Lung (tissue), 12 donors: Measurements from ENCODE around the gene ALK. TPM values are rescaled to one million over a fixed set of nuclear protein-coding genes. Genes with fewer than 3 reads are reported as not detected.

ENCODE experiments used
- ATAC-seq: fragments of 200-7000 bp; cut with Tn5 transposase; one replicate; pipeline ENCODE4 v1.9.1; 2020; ENCODE audit warnings: moderate number of reproducible peaks; ENCODE audit not compliant: insufficient read depth, low FRiP score
- DNase-seq, 3 donors: peaks; one replicate each; pipeline ENCODE4 v3.0.0-alpha.2; 2013 to 2017
- H3K27ac ChIP-seq, 2 donors: one replicate each; pipeline ENCODE4 v1.5.1; 2013; ENCODE audit warnings: mild to moderate bottlenecking in 2 of 2, moderate library complexity in 2 of 2, control low read depth in 1 of 2, inconsistent platforms in 1 of 2, low read depth in 1 of 2, low read length in 1 of 2
- H3K27me3 ChIP-seq, 3 donors: one replicate each; pipeline ENCODE4 v1.5.1; 2013; ENCODE audit warnings: low read length in 2 of 3; ENCODE audit not compliant: control insufficient read depth in 3 of 3, insufficient read depth in 3 of 3
- H3K36me3 ChIP-seq, 4 donors: one replicate each; pipeline ENCODE4 v1.5.1; 2013; ENCODE audit warnings: low read length in 4 of 4, mild to moderate bottlenecking in 1 of 4, moderate library complexity in 1 of 4; ENCODE audit not compliant: control insufficient read depth in 4 of 4, insufficient read depth in 4 of 4
- H3K4me1 ChIP-seq, 5 donors: one replicate each; pipeline ENCODE4 v1.5.1; 2013; ENCODE audit warnings: low read length in 5 of 5, mild to moderate bottlenecking in 2 of 5, moderate library complexity in 1 of 5; ENCODE audit not compliant: control insufficient read depth in 5 of 5, insufficient read depth in 5 of 5
- H3K4me3 ChIP-seq: one replicate; pipeline ENCODE4 v1.5.1; 2013; ENCODE audit warnings: mild to moderate bottlenecking, control low read depth, moderate library complexity
- H3K9ac ChIP-seq, 2 donors: one replicate each; pipeline ENCODE4 v1.5.1; 2013; ENCODE audit warnings: low read length in 2 of 2, control low read depth in 1 of 2; ENCODE audit not compliant: insufficient read depth in 1 of 2
- H3K9me3 ChIP-seq, 4 donors: one replicate each; pipeline ENCODE4 v1.5.1; 2013; ENCODE audit warnings: low read length in 3 of 4, mild to moderate bottlenecking in 1 of 4, moderate library complexity in 1 of 4; ENCODE audit not compliant: control insufficient read depth in 4 of 4, insufficient read depth in 3 of 4
- CTCF ChIP-seq: IDR thresholded peaks from 2 replicates; pipeline ENCODE4 v1.5.1; 2012; ENCODE audit warnings: mild to moderate bottlenecking; ENCODE audit errors: control extremely low read depth, extremely low read depth
- WGBS, 2 donors: extraction: QIAGEN DNeasy Blood & Tissue Kit; methylation state at CpG; one replicate each; pipeline ENCODE4 v1.1.7; 2013; 5-methylcytosine and 5-hydroxymethylcytosine counted together
- polyA plus RNA-seq, 2 donors: library from polyadenylated mRNA; stranded (reverse); fragments of 200-250 nt; gene quantifications; one replicate each; pipeline ENCODE4 v1.2.1, GENCODE V29; 2013
- total RNA-seq, 2 donors: library from RNA; depleted of rRNA in 1 of 2; stranded (reverse); fragments of >200 nt in 1 of 2; gene quantifications; one replicate each; pipeline ENCODE4 v1.2.1, GENCODE V29; 2014 to 2021
- donor health status: control.
- donor health status: control.
- donor health status: Bipolar disorder and iron deficiency.
- donor health status: healthy.
- donor health status: DM: yes; HTN: yes; CAD: no.

ALK gene
- total and polyA plus RNA-seq, 4 donors, result 0.09 to 0.25 (median 0.10) TPM; not detected in 1

GRCh38 chr2:29308366-29308765, 613.0 kb downstream of the ALK start:
- no peak overlapping the region for H3K27ac ChIP-seq
- 53 to 74% methylated on average over 9 of the region's 9 CpGs for WGBS, 2 donors
- no peak for ATAC-seq

GRCh38 chr2:29307519-29307918, 613.9 kb downstream of the ALK start:
- H3K4me3 ChIP-seq, result no peak overlapping the region
- 35 to 42% methylated on average over 2 of the region's 2 CpGs for WGBS, 2 donors
- no peaks in the 10 kb centered on the region for H3K9me3 ChIP-seq
- no peaks in the 10 kb centered on the region for H3K36me3 ChIP-seq
- no peak for ATAC-seq
- no peaks in the 10 kb centered on the region for H3K27me3 ChIP-seq
- no peak overlapping the region for H3K9ac ChIP-seq
- TF ChIP-seq CTCF, result no peak
- H3K27ac ChIP-seq, result no peak overlapping the region
- no peak for DNase-seq
- no peaks in the 10 kb centered on the region for H3K4me1 ChIP-seq

More at GRCh38 chr2:29308366-29308765, 613.0 kb downstream of the ALK start:
- DNase-seq, result no peak
- no peak for TF ChIP-seq CTCF
- no peak overlapping the region for H3K4me3 ChIP-seq
- no peaks in the 10 kb centered on the region for H3K27me3 ChIP-seq
- H3K9me3 ChIP-seq, result no peaks in the 10 kb centered on the region
- no peaks in the 10 kb centered on the region for H3K4me1 ChIP-seq
- no peak overlapping the region for H3K9ac ChIP-seq
- H3K36me3 ChIP-seq, result no peaks in the 10 kb centered on the region

GRCh38 chr2:29305762-29306161, 615.6 kb downstream of the ALK start:
- H3K27ac ChIP-seq, result no peak overlapping the region
- no peak overlapping the region for H3K4me3 ChIP-seq
- H3K27me3 ChIP-seq, result no peaks in the 10 kb centered on the region
- H3K36me3 ChIP-seq, result no peaks in the 10 kb centered on the region
- ATAC-seq, result no peak
- peaks cover 0 to 2% (median 0%) of the 10 kb centered on the region in 4 donors for H3K9me3 ChIP-seq
- no peaks in the 10 kb centered on the region for H3K4me1 ChIP-seq
- WGBS, 2 donors, result 85 to 89% methylated on average over 6 of the region's 6 CpGs
- DNase-seq, result no peak
- H3K9ac ChIP-seq, result no peak overlapping the region
- TF ChIP-seq CTCF, result no peak

- Histone ChIP-seq H3K27ac (no peak overlapping the region), H3K9me3 (peaks cover 0 to 2% (median 0%) of the 10 kb centered on the region in 4 donors), H3K4me3 (no peak overlapping the region), H3K27me3 (no peaks in the 10 kb centered on the region), H3K4me1 (no peaks in the 10 kb centered on the region), H3K9ac (no peak overlapping the region), H3K36me3 (no peaks in the 10 kb centered on the region)
- DNase-seq, result no peak
- no peak for ATAC-seq
- WGBS, 2 donors, result 67 to 77% methylated on average over 4 of the region's 4 CpGs
- no peak for TF ChIP-seq CTCF
Measured at GRCh38 chr2:29304399-29305060, 616.9 kb downstream of the ALK start.
